ENCODE measurements around the gene RALGPS2. TPM values are rescaled to one million over a fixed set of nuclear protein-coding genes. Genes with fewer than 3 reads are reported as not detected.

The RALGPS2 gene
- total and polyA plus RNA-seq, 11 donors, result 1.6 to 12.7 (median 8.0) TPM

DNA sequence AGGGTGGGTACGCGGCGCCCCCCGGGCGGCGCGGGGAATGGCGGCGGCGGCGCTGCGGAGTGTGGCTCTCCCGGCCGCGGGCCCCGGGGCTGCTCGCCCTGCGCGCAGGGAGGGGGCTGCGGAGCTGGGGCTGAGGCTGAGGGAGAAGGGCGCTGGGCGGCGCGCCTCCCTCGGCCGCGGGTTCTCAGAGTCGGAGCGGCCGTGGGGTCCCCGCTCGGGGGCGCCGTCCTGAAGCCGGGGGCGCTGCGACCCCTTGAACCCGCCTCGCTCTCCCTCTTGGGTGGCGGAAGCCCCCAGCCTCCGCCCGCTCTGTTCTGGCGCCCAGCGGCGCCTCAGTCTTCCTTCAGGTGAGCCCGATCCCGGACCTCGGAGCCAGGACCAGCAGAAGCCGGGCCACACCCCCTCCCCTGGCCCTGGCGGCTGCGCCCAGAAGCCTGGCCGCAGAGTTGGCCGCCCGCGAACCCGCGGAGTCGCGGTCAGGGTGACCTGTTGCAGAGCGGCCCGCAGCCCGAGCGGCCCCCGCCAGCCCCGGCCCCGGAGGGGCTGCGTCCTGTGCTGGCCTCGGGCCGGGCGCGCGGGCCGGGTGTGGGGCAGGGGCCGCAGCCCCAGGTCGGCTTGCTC, 532 bp downstream of the RALGPS2 start:
- peak; percentile 14 to 78 (median 36) for DNase-seq
- 0% methylated on average over 6 to 75 of the region's 75 CpGs for WGBS, 4 donors
- TF ChIP-seq CTCF (IDR thresholded peaks at IDR 0.05), result peak in 3 of 12 donors; percentile 4 to 21 (median 5)
- TF ChIP-seq POLR2A (IDR thresholded peaks at IDR 0.05), result no peak
- Histone ChIP-seq H3K27ac (peak overlapping the region; percentile 33 to 91 (median 78)), H3K4me3 (peak overlapping the region; percentile 77 to 97 (median 88)), H3K27me3 (no peaks in the 10 kb centered on the region), H3K9me3 (no peaks in the 10 kb centered on the region), H3K4me1 (peaks cover 0 to 14% (median 3%) of the 10 kb centered on the region in 12 donors), H3K36me3 (no peaks in the 10 kb centered on the region)
- intact Hi-C loops (cut with DNase I), result loop anchor here in 1 of 10 donors (2.0 kb wide), 1 partner anchor 183 kb away; no protein-coding TSS in a partner anchor
- peak; percentile 12 to 74 (median 55) for ATAC-seq

DNA sequence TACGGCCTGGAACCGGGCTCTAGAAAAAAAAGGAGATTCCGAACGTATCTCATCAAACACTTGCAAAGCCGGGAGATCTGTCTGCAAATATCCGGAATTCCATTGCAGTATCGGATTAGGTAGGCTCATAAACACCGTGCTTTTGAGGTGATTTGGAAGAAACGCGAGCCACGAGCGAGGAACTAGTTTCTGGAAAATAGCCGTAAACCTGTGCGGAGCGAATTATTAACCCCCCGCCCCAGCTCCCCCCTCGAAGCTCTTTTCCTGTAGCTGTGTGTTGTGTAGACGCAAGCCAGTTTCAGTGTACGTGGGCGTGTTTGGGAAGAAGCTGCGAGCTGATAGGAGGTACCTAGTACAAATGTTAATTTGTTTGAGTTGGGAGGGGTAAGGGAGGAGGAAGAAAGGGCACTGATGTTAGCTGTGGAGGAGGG, 1.1 kb downstream of the RALGPS2 start:
- Histone ChIP-seq H3K4me3 (peak overlapping the region; percentile 77 to 97 (median 88)), H3K4me1 (peaks cover 0 to 14% (median 3%) of the 10 kb centered on the region in 12 donors), H3K27ac (peak overlapping the region; percentile 33 to 91 (median 78)), H3K9me3 (no peaks in the 10 kb centered on the region), H3K27me3 (no peaks in the 10 kb centered on the region), H3K36me3 (no peaks in the 10 kb centered on the region)
- 0 to 1% (median 1%) methylated on average over 19 to 21 of the region's 21 CpGs for WGBS, 4 donors
- intact Hi-C loops (cut with DNase I), result no loop called here
- no peak for TF ChIP-seq POLR2A (IDR thresholded peaks at IDR 0.05)
- no peak for TF ChIP-seq CTCF (IDR thresholded peaks at IDR 0.05)
- ATAC-seq (peak; percentile 85 to 90 (median 86)), DNase-seq (peak; percentile 47 to 75 (median 72))

DNA sequence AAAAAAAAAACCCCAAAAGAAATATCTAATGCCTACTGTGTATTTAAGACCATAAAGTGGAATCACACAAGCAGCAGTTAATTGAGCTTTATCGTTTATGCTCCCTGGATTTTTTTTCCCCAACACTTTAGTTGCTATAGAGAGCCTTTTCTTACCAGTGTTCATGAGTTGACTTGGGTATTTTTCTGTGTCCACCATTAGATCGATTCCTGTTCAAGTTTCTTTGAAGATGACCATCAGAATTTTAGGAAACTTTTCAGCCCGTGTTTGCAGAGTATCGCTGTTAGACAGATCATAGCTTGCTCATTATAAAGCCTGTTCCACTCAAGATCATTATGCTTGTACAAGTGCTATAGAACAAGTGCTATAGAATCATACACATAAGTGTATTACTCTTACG, 1.5 kb downstream of the RALGPS2 start:
- peak overlapping the region in 9 of 12 donors; percentile 10 to 91 (median 78) for H3K27ac ChIP-seq
- peaks cover 0 to 14% (median 3%) of the 10 kb centered on the region in 12 donors for H3K4me1 ChIP-seq
- H3K4me3 ChIP-seq, result peak overlapping the region; percentile 7 to 96 (median 88)
- TF ChIP-seq CTCF (IDR thresholded peaks at IDR 0.05), result no peak
- no peak for TF ChIP-seq POLR2A (IDR thresholded peaks at IDR 0.05)
- DNase-seq (no peak), ATAC-seq (no peak)
- no peaks in the 10 kb centered on the region for H3K27me3 ChIP-seq
- H3K9me3 ChIP-seq, result no peaks in the 10 kb centered on the region
- WGBS, 4 donors, result 24 to 31% (median 25%) methylated on average over 5 of the region's 5 CpGs
- no peaks in the 10 kb centered on the region for H3K36me3 ChIP-seq
- intact Hi-C loops (cut with DNase I), result no loop called here

DNA sequence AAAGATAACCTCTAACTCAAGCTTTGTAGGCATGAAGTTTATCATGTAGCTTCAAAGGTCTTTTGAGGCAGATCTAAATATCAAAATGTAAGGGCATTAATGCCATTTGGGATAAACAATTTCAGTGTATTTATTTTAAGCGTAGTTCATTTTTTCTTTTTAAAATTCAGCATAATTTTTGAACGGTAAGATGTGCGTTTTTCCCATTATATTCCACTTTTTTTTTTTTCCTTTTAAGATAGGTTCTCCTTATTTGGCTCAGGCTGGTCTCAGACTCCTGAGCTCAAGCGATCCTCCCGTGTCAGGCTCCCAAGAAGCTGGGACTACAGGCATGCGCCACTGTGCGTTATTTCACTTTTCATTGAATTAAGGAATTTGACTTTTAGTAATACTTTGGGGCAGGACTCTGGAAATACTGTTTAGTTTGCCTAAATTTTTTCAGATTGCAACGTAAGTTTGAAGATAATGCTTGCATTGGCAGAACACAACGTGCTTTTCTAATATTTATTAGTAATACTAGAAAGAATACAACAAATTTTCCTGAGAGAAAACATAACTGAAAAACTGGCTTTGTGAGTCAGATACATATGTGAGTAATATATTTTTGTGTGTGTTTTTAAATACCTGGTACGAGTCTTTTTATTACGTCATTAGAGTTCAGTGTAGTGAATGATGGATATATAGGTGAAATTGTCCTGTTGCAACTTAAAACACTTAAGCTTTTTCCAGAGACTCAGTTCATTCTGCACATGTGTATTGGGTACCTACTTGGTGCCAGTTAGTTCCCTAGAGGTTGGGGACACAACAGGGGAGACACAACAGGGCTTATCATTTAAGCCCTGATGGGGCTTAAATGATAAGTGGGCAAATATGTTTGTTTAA, 2.2 kb downstream of the RALGPS2 start:
- intact Hi-C loops (cut with DNase I), result no loop called here
- Histone ChIP-seq H3K36me3 (no peaks in the 10 kb centered on the region), H3K4me3 (peak overlapping the region in 6 of 12 donors; percentile 83 to 96 (median 89)), H3K27ac (peak overlapping the region in 3 of 12 donors; percentile 20 to 91 (median 78)), H3K4me1 (peaks cover 0 to 14% (median 3%) of the 10 kb centered on the region in 12 donors), H3K9me3 (peaks cover 0 to 2% (median 0%) of the 10 kb centered on the region in 12 donors), H3K27me3 (no peaks in the 10 kb centered on the region)
- no peak for DNase-seq
- TF ChIP-seq POLR2A (IDR thresholded peaks at IDR 0.05), result no peak
- no peak for TF ChIP-seq CTCF (IDR thresholded peaks at IDR 0.05)
- ATAC-seq, result no peak
- WGBS, 4 donors, result 70 to 81% (median 77%) methylated on average over 11 of the region's 11 CpGs
